H1 (cell line): ENCODE results near the gene SPATA16. TPM values are rescaled to one million over a fixed set of nuclear protein-coding genes. Genes with fewer than 3 reads are reported as not detected.

ENCODE experiments used
- CTCF ChIA-PET: fragments of 300-600 bp; sonication (Branson Sonifier 250); formaldehyde crosslinking; loops from one replicate; lab custom pipeline; 2021; ENCODE audit not compliant: partially characterized antibody; lab: Charles Lee
- POLR2A ChIA-PET: fragments of 300-600 bp; sonication (Branson Sonifier 250); formaldehyde crosslinking; loops from one replicate; lab custom pipeline; 2021; ENCODE audit warnings: inconsistent platforms; ENCODE audit not compliant: partially characterized antibody; lab: Charles Lee
- DNase-seq, 2 experiments: peaks; one replicate each; pipeline versions ENCODE4 v3.0.0 to v3.0.0-alpha.2; 2010 to 2022; ENCODE audit warnings: low spot score in 2 of 2, low read depth in 1 of 2, mixed read lengths in 1 of 2
- FAIRE-seq: peaks from 2 replicates; lab custom pipeline; 2011; peaks lifted over from hg19 to GRCh38; lab: Jason Lieb, UNC
- H2AFZ ChIP-seq: 2 replicates; pipeline ENCODE4 v1.8.1; 2012; ENCODE audit warnings: low read length, inconsistent platforms
- H2AK5ac ChIP-seq: 2 replicates; pipeline ENCODE4 v1.6.1; 2013; ENCODE audit warnings: low read depth, low read length
- H2BK120ac ChIP-seq: replicated peaks from 2 replicates; pipeline ENCODE3; 2013; ENCODE audit warnings: low read depth, low read length, inconsistent platforms
- H2BK12ac ChIP-seq: 2 replicates; pipeline ENCODE4 v1.6.1; 2013; ENCODE audit warnings: low read depth, low read length
- H2BK15ac ChIP-seq: 2 replicates; pipeline ENCODE4 v1.6.1; 2013; ENCODE audit warnings: low read length
- H2BK20ac ChIP-seq: 2 replicates; pipeline ENCODE4 v1.6.1; 2013; ENCODE audit warnings: low read length
- H2BK5ac ChIP-seq: 2 replicates; pipeline ENCODE4 v1.6.1; 2013; ENCODE audit warnings: low read depth, low read length
- H3K14ac ChIP-seq: 2 replicates; pipeline ENCODE4 v1.6.1; 2013; ENCODE audit warnings: inconsistent platforms; ENCODE audit not compliant: insufficient read length
- H3K18ac ChIP-seq: 2 replicates; pipeline ENCODE4 v1.6.1; 2013; ENCODE audit warnings: low read length; ENCODE audit errors: extremely low read depth
- H3K23ac ChIP-seq: 2 replicates; pipeline ENCODE4 v1.6.1; 2013; ENCODE audit warnings: inconsistent platforms; ENCODE audit not compliant: insufficient read length
- H3K23me2 ChIP-seq: 2 replicates; pipeline ENCODE4 v1.6.1; 2013; ENCODE audit warnings: low read depth, low read length
- H3K27ac ChIP-seq: 2 replicates; pipeline ENCODE4 v1.6.1; 2011; ENCODE audit warnings: low read depth, low read length, inconsistent platforms
- H3K27me3 ChIP-seq, 4 experiments: replicated peaks in 1 of 4; 1 replicate in 1 of 4; 2 replicates in 3 of 4; pipeline versions ENCODE4 v1.6.1 to v1.8.1; 2011 to 2013; ENCODE audit warnings: low read length in 3 of 4, mild to moderate bottlenecking in 3 of 4, inconsistent platforms in 2 of 4, mixed read lengths in 2 of 4, moderate library complexity in 1 of 4; ENCODE audit not compliant: control insufficient read depth in 3 of 4, insufficient read depth in 3 of 4; ENCODE audit errors: extremely low read depth in 1 of 4
- H3K36me3 ChIP-seq, 4 experiments: 2 replicates each; pipeline versions ENCODE4 v1.6.1 to v1.8.1; 2011 to 2013; ENCODE audit warnings: mild to moderate bottlenecking in 4 of 4, low read length in 3 of 4, moderate library complexity in 2 of 4, control low read depth in 1 of 4, inconsistent platforms in 1 of 4; ENCODE audit not compliant: insufficient read depth in 4 of 4, control insufficient read depth in 2 of 4
- H3K4ac ChIP-seq: replicated peaks from 2 replicates; pipeline ENCODE3; 2013; ENCODE audit warnings: low read length, low read depth, mixed read lengths, inconsistent platforms; ENCODE audit not compliant: insufficient read length
- H3K4me1 ChIP-seq, 4 experiments: replicated peaks in 1 of 4; 1 replicate in 1 of 4; 2 replicates in 3 of 4; pipeline versions ENCODE4 v1.6.1 to v1.8.1; 2011 to 2013; ENCODE audit warnings: low read length in 3 of 4, inconsistent platforms in 2 of 4, mixed read lengths in 1 of 4; ENCODE audit not compliant: insufficient read depth in 4 of 4, control insufficient read depth in 3 of 4
- H3K4me2 ChIP-seq, 2 experiments: 2 replicates each; pipeline versions ENCODE4 v1.6.1 to v1.8.1; 2011 to 2013; ENCODE audit warnings: low read depth in 2 of 2, low read length in 2 of 2, control low read depth in 1 of 2, inconsistent platforms in 1 of 2, mild to moderate bottlenecking in 1 of 2; ENCODE audit not compliant: insufficient read depth in 1 of 2
- H3K4me3 ChIP-seq, 4 experiments: fragments of 200-600, 300-600 bp in 1 of 4; sonication (generic), shearing (Covaris generic), sonication (Bioruptor Twin) in 1 of 4; 2 replicates each; pipeline versions ENCODE4 v1.5.1 to v1.8.1; 2011 to 2016; ENCODE audit warnings: low read length in 4 of 4, low read depth in 3 of 4, control low read depth in 2 of 4, inconsistent platforms in 2 of 4, mild to moderate bottlenecking in 2 of 4, mixed read lengths in 1 of 4, moderate library complexity in 1 of 4; ENCODE audit not compliant: insufficient read depth in 2 of 4; ENCODE audit errors: extremely low read depth in 1 of 4
- H3K56ac ChIP-seq: replicated peaks from 2 replicates; pipeline ENCODE3; 2013; ENCODE audit warnings: low read depth, mild to moderate bottlenecking, mixed read lengths, low read length, inconsistent platforms; ENCODE audit not compliant: insufficient read length
- H3K79me1 ChIP-seq: 2 replicates; pipeline ENCODE4 v1.6.1; 2013; ENCODE audit warnings: low read depth, low read length, control low read depth
- H3K79me2 ChIP-seq, 2 experiments: 2 replicates each; pipeline versions ENCODE4 v1.6.1 to v1.8.1; 2012 to 2013; ENCODE audit warnings: low read length in 2 of 2, mild to moderate bottlenecking in 2 of 2, inconsistent platforms in 1 of 2; ENCODE audit not compliant: insufficient read depth in 2 of 2, control insufficient read depth in 1 of 2
- H3K9ac ChIP-seq, 4 experiments: replicated peaks in 1 of 4; 1 replicate in 1 of 4; 2 replicates in 3 of 4; pipeline versions ENCODE4 v1.6.1 to v1.8.1; 2011 to 2013; ENCODE audit warnings: low read depth in 3 of 4, low read length in 3 of 4, control low read depth in 2 of 4, mild to moderate bottlenecking in 2 of 4, moderate library complexity in 2 of 4, inconsistent platforms in 1 of 4; ENCODE audit errors: extremely low read depth in 1 of 4
- H3K9me3 ChIP-seq, 2 experiments: 2 replicates each; pipeline versions ENCODE4 v1.6.1 to v1.8.1; 2012 to 2013; ENCODE audit warnings: mild to moderate bottlenecking in 2 of 2, moderate library complexity in 2 of 2, control low read depth in 1 of 2, inconsistent platforms in 1 of 2, low read depth in 1 of 2, low read length in 1 of 2, mixed read lengths in 1 of 2; ENCODE audit not compliant: insufficient read depth in 2 of 2
- H4K20me1 ChIP-seq, 2 experiments: replicated peaks in 1 of 2; 2 replicates each; pipeline versions ENCODE3 to v1.8.1; 2011 to 2013; ENCODE audit warnings: inconsistent platforms in 2 of 2, low read length in 2 of 2, mild to moderate bottlenecking in 1 of 2; ENCODE audit not compliant: insufficient read depth in 2 of 2, control insufficient read depth in 1 of 2
- H4K5ac ChIP-seq: 2 replicates; pipeline ENCODE4 v1.6.1; 2013; ENCODE audit warnings: low read length, low read depth, mixed read lengths, inconsistent platforms; ENCODE audit not compliant: insufficient read length
- H4K8ac ChIP-seq: 2 replicates; pipeline ENCODE4 v1.8.0; 2013; ENCODE audit warnings: mild to moderate bottlenecking, moderate library complexity, low read length, inconsistent platforms; ENCODE audit not compliant: insufficient read depth; ENCODE audit errors: extremely low read depth
- H4K91ac ChIP-seq: replicated peaks from 2 replicates; pipeline ENCODE3; 2013; ENCODE audit warnings: low read length, mixed read lengths, inconsistent platforms; ENCODE audit not compliant: insufficient read length
- JUN ChIP-seq: IDR thresholded peaks from 2 replicates; pipeline ENCODE4 v1.6.1; 2011; ENCODE audit warnings: low read depth, mild to moderate bottlenecking, improper control_type of control experiment, low read length
- KDM1A ChIP-seq: fragments of 200-600, 300-600 bp; sonication (generic); IDR thresholded peaks from 2 replicates; pipeline ENCODE4 v1.7.1; 2016; ENCODE audit warnings: mild to moderate bottlenecking, low read length, borderline replicate concordance
- MAFK ChIP-seq: IDR thresholded peaks from 2 replicates; pipeline ENCODE4 v1.6.1; 2012; ENCODE audit warnings: low read depth, mild to moderate bottlenecking, improper control_type of control experiment, low read length
- PHF8 ChIP-seq: fragments of 200-600 bp; sonication (generic); conservative IDR thresholded peaks from 2 replicates; pipeline ENCODE4 v1.7.1; 2012; ENCODE audit warnings: low read depth, mild to moderate bottlenecking, inconsistent platforms, low read length, moderate library complexity
- POLR2A ChIP-seq, 2 experiments: IDR thresholded peaks; 1 replicate in 1 of 2; 2 replicates in 1 of 2; pipeline ENCODE4 v1.6.1; 2011; ENCODE audit warnings: low read depth in 2 of 2, low read length in 2 of 2, mild to moderate bottlenecking in 2 of 2; ENCODE audit errors: control extremely low read depth in 1 of 2
- POLR2AphosphoS5 ChIP-seq: IDR thresholded peaks from 2 replicates; pipeline ENCODE4 v1.6.1; 2011; ENCODE audit warnings: low read depth, low read length
- TAF7 ChIP-seq: optimal IDR thresholded peaks from 2 replicates; pipeline ENCODE3; 2011; ENCODE audit warnings: low read depth, mild to moderate bottlenecking, inconsistent platforms, low read length, moderate library complexity, borderline replicate concordance
- TBP ChIP-seq: IDR thresholded peaks from 2 replicates; pipeline ENCODE4 v1.6.1; 2011; ENCODE audit warnings: low read depth, low read length, improper control_type of control experiment
- YY1 ChIP-seq: IDR thresholded peaks from 2 replicates; pipeline ENCODE4 v1.6.1; 2011; ENCODE audit warnings: low read depth, mild to moderate bottlenecking, low read length
- WGBS, 2 experiments: shearing (Covaris generic) in 1 of 2; methylation state at CpG; one replicate each; pipeline versions ENCODE4 v1.1.6 to v1.1.7; 2013 to 2015; ENCODE audit warnings: low lambda C conversion rate in 2 of 2, mixed read lengths in 2 of 2, inconsistent platforms in 1 of 2, low coverage in 1 of 2, missing lambda C conversion rate in 1 of 2; ENCODE audit not compliant: insufficient replicate concordance in 2 of 2, insufficient coverage in 1 of 2, insufficient read length in 1 of 2; ENCODE audit errors: extremely low coverage in 1 of 2, missing lambda C conversion rate in 1 of 2; 5-methylcytosine and 5-hydroxymethylcytosine counted together
- polyA plus RNA-seq, 7 experiments: library from polyadenylated mRNA; depleted of rRNA in 3 of 7; stranded (reverse) in 5 of 7; unstranded in 2 of 7; fragments of >200 nt in 5 of 7; fragments of 200-250 nt in 2 of 7; gene quantifications; 1 replicate in 5 of 7; 2 replicates in 1 of 7; 4 replicates in 1 of 7; pipeline versions ENCODE4 v1.2.1 to v1.2.3, GENCODE V29; 2011 to 2013; ENCODE audit warnings: missing spikeins in 2 of 7, mixed read lengths in 2 of 7
- total RNA-seq: library from RNA; stranded (reverse); fragmentation: NEBNext Ultra II Directional; extraction: Animal tissue kit (Norgen Biotek cat#: 25700); gene quantifications from 2 replicates; pipeline ENCODE4 v1.2.1, GENCODE V29; 2021

SPATA16 gene
- total and polyA plus RNA-seq, 2 of the 8 experiments (the other 6 are each of a cell fraction or from before 2014, with no cell fraction given), result 0.05 to 2.7 TPM

- no peak overlapping the region for H3K56ac ChIP-seq
- H3K4me3 ChIP-seq, result no peak overlapping the region
- H3K27me3 ChIP-seq, result no peaks in the 10 kb centered on the region
- no peaks in the 10 kb centered on the region for H3K36me3 ChIP-seq
- no peak overlapping the region for H3K4ac ChIP-seq
- no peak overlapping the region for H3K14ac ChIP-seq
- H3K79me2 ChIP-seq, result no peaks in the 10 kb centered on the region
- H3K27ac ChIP-seq, result no peak overlapping the region
- ChIA-PET POLR2A (interaction anchor here (0.9 kb wide), 1 partner anchor 8 kb away, joined by 3 read pairs; no protein-coding TSS in a partner anchor), CTCF (no interaction called here)
- no peaks in the 10 kb centered on the region for H3K9me3 ChIP-seq
- no peak overlapping the region for H2BK15ac ChIP-seq
- no peaks in the 10 kb centered on the region for H4K20me1 ChIP-seq
- no peak overlapping the region for H2BK120ac ChIP-seq
- H3K4me2 ChIP-seq, result no peak overlapping the region
- no peak overlapping the region for H4K5ac ChIP-seq
- H3K9ac ChIP-seq, result no peak overlapping the region
- WGBS, 2 experiments, result 0% methylated on average over 2 of the region's 2 CpGs; no CpG with 5 or more reads in 1 of the 2 experiments
- no peaks in the 10 kb centered on the region for H3K23me2 ChIP-seq
- DNase-seq (no peak), FAIRE-seq (no peak)
- no peak overlapping the region for H3K18ac ChIP-seq
- H2BK5ac ChIP-seq, result no peak overlapping the region
- H3K4me1 ChIP-seq, result peaks cover 0 to 2% (median 0%) of the 10 kb centered on the region in 4 experiments; a peak in 2 of 7 replicates
- H3K23ac ChIP-seq, result no peak overlapping the region
- H2AFZ ChIP-seq, result no peak overlapping the region
- no peak overlapping the region for H2BK20ac ChIP-seq
- no peak for TF ChIP-seq YY1
- no peak for TF ChIP-seq POLR2A (IDR thresholded peaks at IDR 0.05; ENCODE audit: control extremely low read depth in 1 of 2, low read depth in 2 of 2, low read length in 2 of 2)
- TF ChIP-seq TAF7, result no peak
- no peak for TF ChIP-seq PHF8
- TF ChIP-seq JUN, result no peak
- TF ChIP-seq POLR2AphosphoS5, result no peak
- TF ChIP-seq KDM1A, result no peak
- no peak for TF ChIP-seq MAFK
- TF ChIP-seq TBP, result no peak
- H4K91ac ChIP-seq, result no peak overlapping the region
- H4K8ac ChIP-seq, result no peak overlapping the region
- H2AK5ac ChIP-seq, result no peak overlapping the region
- H2BK12ac ChIP-seq, result no peak overlapping the region
- no peaks in the 10 kb centered on the region for H3K79me1 ChIP-seq
Measured at GRCh38 chr3:173135059-173135458, 6.0 kb downstream of the SPATA16 start.
